Endothelial cell of umbilical vein (primary cell): ENCODE results near the gene PXMP2. TPM values are rescaled to one million over a fixed set of nuclear protein-coding genes. Genes with fewer than 3 reads are reported as not detected.

Experiments
- BruUV-seq: library from RNA; stranded (reverse); fragments of 400-500 nt; replicated peaks from 2 replicates; lab custom pipeline; 2021; lab: Mats Ljungman, UMichigan
- CTCF ChIA-PET: fragments of 300-600, 350-600 bp; sonication (Branson Sonifier 250); formaldehyde crosslinking; loops from one replicate; lab custom pipeline; 2021; ENCODE audit warnings: antibody characterized with exemption, inconsistent platforms; lab: Charles Lee
- POLR2A ChIA-PET: fragments of 300-600, 350-600 bp; sonication (Branson Sonifier 250); formaldehyde crosslinking; loops from one replicate; lab custom pipeline; 2021; ENCODE audit warnings: antibody characterized with exemption, inconsistent platforms; lab: Charles Lee
- DNase-seq: peaks from one replicate; pipeline ENCODE4 v3.0.0-alpha.2; 2011; ENCODE audit warnings: low read depth, low spot score
- FAIRE-seq: peaks from 2 replicates; lab custom pipeline; 2011; peaks lifted over from hg19 to GRCh38; lab: Jason Lieb, UNC
- H2AFZ ChIP-seq: 2 replicates; pipeline ENCODE4 v1.6.0; 2012; ENCODE audit warnings: low read depth, low read length, control low read depth, inconsistent platforms
- H3K27ac ChIP-seq: 2 replicates; pipeline ENCODE4 v1.5.1; 2011; ENCODE audit warnings: low read depth, mild to moderate bottlenecking, control low read depth, low read length, moderate library complexity; ENCODE audit not compliant: insufficient read depth
- H3K27me3 ChIP-seq, 2 experiments: 2 replicates each; pipeline versions ENCODE4 v1.6.0 to v1.6.1; 2011; ENCODE audit warnings: low read length in 2 of 2, mixed read lengths in 1 of 2; ENCODE audit not compliant: control insufficient read depth in 2 of 2, insufficient read depth in 2 of 2
- H3K36me3 ChIP-seq, 2 experiments: 2 replicates in 1 of 2; 3 replicates in 1 of 2; pipeline ENCODE4 v1.5.1; 2011; ENCODE audit warnings: low read length in 2 of 2, mild to moderate bottlenecking in 1 of 2, moderate library complexity in 1 of 2; ENCODE audit not compliant: control insufficient read depth in 2 of 2, insufficient read depth in 2 of 2; ENCODE audit errors: extremely low read depth in 1 of 2
- H3K4me1 ChIP-seq: 3 replicates; pipeline ENCODE4 v1.5.1; 2011; ENCODE audit warnings: mild to moderate bottlenecking, low read length; ENCODE audit not compliant: control insufficient read depth, insufficient read depth; ENCODE audit errors: extremely low read depth
- H3K4me2 ChIP-seq: 2 replicates; pipeline ENCODE4 v1.6.1; 2011; ENCODE audit warnings: low read length, control low read depth, mixed read lengths; ENCODE audit not compliant: insufficient read depth
- H3K4me3 ChIP-seq, 3 experiments: fragments of 200-600 bp in 1 of 3; sonication (generic), shearing (Covaris generic) in 1 of 3; replicated peaks in 1 of 3; 2 replicates each; pipeline ENCODE4 v1.5.1; 2011 to 2016; ENCODE audit warnings: control low read depth in 3 of 3, low read length in 3 of 3, mild to moderate bottlenecking in 2 of 3, inconsistent platforms in 1 of 3, low read depth in 1 of 3, moderate library complexity in 1 of 3; ENCODE audit not compliant: insufficient read depth in 1 of 3
- H3K79me2 ChIP-seq: 2 replicates; pipeline ENCODE4 v1.6.0; 2012; ENCODE audit warnings: low read length, inconsistent platforms; ENCODE audit not compliant: control insufficient read depth, insufficient read depth
- H3K9ac ChIP-seq: replicated peaks from 2 replicates; pipeline ENCODE3; 2011; ENCODE audit warnings: low read length, control low read depth; ENCODE audit not compliant: insufficient read depth; ENCODE audit errors: extremely low read depth
- H3K9me1 ChIP-seq: replicated peaks from 3 replicates; pipeline ENCODE4 v1.6.0; 2011; ENCODE audit warnings: mild to moderate bottlenecking, low read length; ENCODE audit not compliant: control insufficient read depth, insufficient read depth; ENCODE audit errors: extremely low read depth
- H3K9me3 ChIP-seq: replicated peaks from 2 replicates; pipeline ENCODE4 v1.5.1; 2012; ENCODE audit warnings: low read length, inconsistent platforms; ENCODE audit not compliant: control insufficient read depth, insufficient read depth
- H4K20me1 ChIP-seq: replicated peaks from 2 replicates; pipeline ENCODE3; 2011; ENCODE audit warnings: mild to moderate bottlenecking, low read length; ENCODE audit not compliant: control insufficient read depth, insufficient read depth; ENCODE audit errors: extremely low read depth
- CTCF ChIP-seq, 2 donors: IDR thresholded peaks; 1 replicate in 1 of 2; 2 replicates in 1 of 2; pipeline ENCODE4 v1.5.1; 2011; ENCODE audit warnings: low read length in 2 of 2, mild to moderate bottlenecking in 2 of 2, moderate library complexity in 2 of 2, control low read depth in 1 of 2, inconsistent platforms in 1 of 2, low read depth in 1 of 2; ENCODE audit not compliant: insufficient read depth in 1 of 2; ENCODE audit errors: extremely low read depth in 1 of 2
- EZH2 ChIP-seq: IDR thresholded peaks from 2 replicates; pipeline ENCODE4 v1.6.1; 2012; ENCODE audit warnings: borderline replicate concordance, low read depth, mild to moderate bottlenecking, moderate library complexity, low read length, inconsistent platforms; ENCODE audit not compliant: severe bottlenecking
- FOS ChIP-seq: IDR thresholded peaks from 2 replicates; pipeline ENCODE4 v1.6.1; 2011; ENCODE audit warnings: mild to moderate bottlenecking, low read length, moderate library complexity, borderline replicate concordance; ENCODE audit not compliant: insufficient read depth
- GATA2 ChIP-seq: IDR thresholded peaks from 2 replicates; pipeline ENCODE4 v1.7.0; 2011; ENCODE audit warnings: low read depth, mild to moderate bottlenecking, moderate library complexity, mixed read lengths, low read length; ENCODE audit not compliant: insufficient read length, insufficient read depth
- JUN ChIP-seq: IDR thresholded peaks from 2 replicates; pipeline ENCODE4 v1.6.1; 2011; ENCODE audit warnings: borderline replicate concordance, low read depth; ENCODE audit not compliant: insufficient read length, insufficient read depth
- MAX ChIP-seq: IDR thresholded peaks from 2 replicates; pipeline ENCODE4 v1.6.1; 2011; ENCODE audit not compliant: insufficient read depth, insufficient read length
- MYC ChIP-seq: IDR thresholded peaks from one replicate; pipeline ENCODE4 v1.6.1; 2011; ENCODE audit warnings: mild to moderate bottlenecking, low read depth, low read length
- POLR2A ChIP-seq: IDR thresholded peaks from 2 replicates; pipeline ENCODE4 v1.6.1; 2012; ENCODE audit warnings: low read depth, mild to moderate bottlenecking, control low read depth, low read length
- POLR2AphosphoS5 ChIP-seq: IDR thresholded peaks from 2 replicates; pipeline ENCODE4 v1.6.1; 2012; ENCODE audit warnings: low read depth, mild to moderate bottlenecking, control low read depth, low read length, moderate library complexity; ENCODE audit not compliant: insufficient read depth
- dilution Hi-C: fragments of 300-500 bp; cut with MboI; formaldehyde crosslinking; loops from one replicate; pipeline ENCODE4 v1.15.0; 2019; ENCODE audit warnings: low sequenced_read_pairs; ENCODE audit not compliant: extremely low pct_ligation_motif_present
- intact Hi-C: fragments of 100-400 bp; cut with micrococcal nuclease; formaldehyde crosslinking; loops from one replicate; pipeline ENCODE4 v1.10.0; 2022
- polyA plus RNA-seq, 4 experiments: library from polyadenylated mRNA; depleted of rRNA in 3 of 4; stranded (reverse) in 3 of 4; unstranded in 1 of 4; fragments of >200 nt; gene quantifications; 2 replicates each; pipeline versions ENCODE4 v1.2.1 to v1.2.3, GENCODE V29; 2011 to 2012; ENCODE audit warnings: missing spikeins in 1 of 4
- total RNA-seq: library from RNA; stranded (reverse); gene quantifications from 2 replicates; pipeline ENCODE4 v1.2.3, GENCODE V29; 2021

The PXMP2 gene
- total and polyA plus RNA-seq, 2 donors (not counting 3 experiments of a cell fraction or from before 2014, with no cell fraction given): 24.0 to 31.5 TPM

- Histone ChIP-seq H2AFZ (no peak overlapping the region), H3K27ac (no peak overlapping the region), H3K4me2 (no peak overlapping the region), H3K9me1 (no peaks in the 10 kb centered on the region), H4K20me1 (no peaks in the 10 kb centered on the region), H3K79me2 (no peaks in the 10 kb centered on the region), H3K9me3 (no peaks in the 10 kb centered on the region), H3K36me3 (peaks cover 0 to 23% of the 10 kb centered on the region in 2 experiments), H3K4me1 (peaks cover 3% of the 10 kb centered on the region), H3K27me3 (no peaks in the 10 kb centered on the region), H3K4me3 (no peak overlapping the region), H3K9ac (no peak overlapping the region)
- no peak for DNase-seq
- dilution Hi-C loops: no loop called here
- TSS peak; percentile 5 for BruUV-seq
- ChIA-PET POLR2A (no interaction called here), CTCF (no interaction called here)
- TF ChIP-seq JUN (no peak), EZH2 (no peak), MAX (no peak), FOS (no peak), CTCF (IDR thresholded peaks at IDR 0.05; ENCODE audit: extremely low read depth in 1 of 2, insufficient read depth in 1 of 2, low read depth in 1 of 2, low read length in 2 of 2) (no peak), MYC (no peak), GATA2 (no peak), POLR2AphosphoS5 (no peak), POLR2A (no peak)
- FAIRE-seq: no peak
- intact Hi-C loops: no loop called here
Observed at GRCh38 chr12:132672678-132673077, 14.7 kb upstream of the PXMP2 start.
